IPS-11a (cell line): ENCODE measurements around the gene KIR3DL3.
"Not testable (repeated sequence)": the region's sequence is repeated elsewhere in the genome, so short reads cannot be mapped to it uniquely, and the experiment has no call there.

ENCODE experiments used
- H3K4me3 ChIP-seq: one replicate; pipeline ENCODE4 v1.5.1; 2013; ENCODE audit warnings: low read depth, low read length, control low read depth

Gene KIR3DL3

DNA sequence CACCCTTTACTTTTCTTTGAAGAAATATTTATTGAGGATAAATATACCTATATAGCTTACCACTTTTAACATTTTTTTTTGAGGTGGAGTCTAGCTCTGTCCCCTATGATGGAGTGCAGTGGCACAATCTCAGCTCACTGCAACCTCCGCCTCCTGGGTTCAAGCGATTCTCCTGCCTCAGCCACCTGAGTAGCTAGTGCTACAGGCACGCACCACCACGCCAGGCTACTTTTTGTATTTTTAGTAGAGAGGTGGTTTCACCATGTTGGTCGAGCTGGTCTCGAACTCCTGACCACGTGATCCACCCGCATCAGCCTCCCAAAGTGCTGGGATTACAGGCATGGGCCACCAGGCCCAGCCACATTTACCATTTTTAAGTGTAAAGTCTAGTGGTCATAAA is 51.6 kb downstream of the KIR3DL3 start:
- H3K4me3 ChIP-seq: not testable (repeated sequence)

DNA sequence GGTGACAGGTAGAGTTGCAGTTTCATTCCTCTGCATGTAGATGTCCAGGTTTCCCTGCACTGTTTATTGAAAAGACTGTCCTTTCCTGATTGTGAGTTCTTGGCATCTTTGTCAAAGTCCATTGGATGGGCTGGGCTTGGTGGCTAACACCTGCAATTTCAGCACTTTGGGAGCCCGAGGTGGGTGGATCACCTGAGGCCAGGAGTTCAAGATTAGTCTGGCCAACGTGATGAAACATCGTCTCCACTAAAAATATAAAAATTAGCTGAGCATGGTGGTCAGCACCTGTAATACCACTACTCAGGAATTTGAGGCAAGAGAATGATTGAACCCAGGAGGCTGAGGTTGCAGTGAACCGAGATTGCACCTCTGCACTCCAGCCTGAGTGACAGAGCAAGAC is 53.6 kb downstream of the KIR3DL3 start:
- not testable (repeated sequence) for H3K4me3 ChIP-seq

DNA sequence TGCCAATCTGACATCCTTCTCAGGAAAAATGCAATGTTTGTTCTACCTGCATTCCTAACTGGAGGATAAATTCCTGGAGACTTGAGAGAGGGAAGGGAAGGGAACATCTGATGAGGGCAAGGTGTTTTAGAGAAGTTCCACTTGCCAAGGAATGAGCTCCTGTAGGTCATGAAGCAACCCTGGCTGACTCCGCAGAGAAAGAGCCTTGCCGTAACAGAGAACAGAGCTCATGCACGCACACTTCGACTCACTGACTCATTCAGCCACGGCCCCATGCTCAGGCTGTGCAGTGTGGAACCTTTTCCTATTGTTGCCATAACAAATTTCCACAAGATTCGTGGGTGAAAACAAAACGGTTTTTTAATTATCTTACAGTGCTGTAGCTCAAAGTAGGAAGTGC is 54.7 kb downstream of the KIR3DL3 start:
- not testable (repeated sequence) for H3K4me3 ChIP-seq

DNA sequence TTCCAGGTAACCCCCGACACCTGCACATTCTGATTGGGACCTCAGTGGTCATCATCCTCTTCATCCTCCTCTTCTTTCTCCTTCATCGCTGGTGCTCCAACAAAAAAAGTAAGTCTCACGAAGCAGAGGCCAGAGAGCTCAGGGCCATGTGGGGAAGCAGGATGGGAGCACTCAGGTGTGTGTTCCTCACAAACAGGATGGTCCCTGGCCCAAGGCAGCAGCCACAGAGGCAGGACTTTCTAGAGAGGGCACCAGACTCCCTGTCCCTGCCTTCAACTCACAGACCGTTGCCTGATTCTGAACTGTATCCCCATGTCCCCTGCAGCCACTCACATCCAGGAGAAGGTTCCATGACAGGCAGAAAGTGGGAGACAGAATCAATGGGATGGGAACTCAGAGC is 58.7 kb downstream of the KIR3DL3 start:
- not testable (repeated sequence) for H3K4me3 ChIP-seq
